Measurements from ENCODE around the gene PEAK1. TPM values are rescaled to one million over a fixed set of nuclear protein-coding genes. Genes with fewer than 3 reads are reported as not detected.
A peak's percentile ranks its signal among the peaks of the same experiment; 100 is the strongest.

The PEAK1 gene
- total and polyA plus RNA-seq, 10 of the 15 experiments (the other 5 are each of a cell fraction or from before 2014, with no cell fraction given): 0.62 to 24.2 (median 11.2) TPM

DNA sequence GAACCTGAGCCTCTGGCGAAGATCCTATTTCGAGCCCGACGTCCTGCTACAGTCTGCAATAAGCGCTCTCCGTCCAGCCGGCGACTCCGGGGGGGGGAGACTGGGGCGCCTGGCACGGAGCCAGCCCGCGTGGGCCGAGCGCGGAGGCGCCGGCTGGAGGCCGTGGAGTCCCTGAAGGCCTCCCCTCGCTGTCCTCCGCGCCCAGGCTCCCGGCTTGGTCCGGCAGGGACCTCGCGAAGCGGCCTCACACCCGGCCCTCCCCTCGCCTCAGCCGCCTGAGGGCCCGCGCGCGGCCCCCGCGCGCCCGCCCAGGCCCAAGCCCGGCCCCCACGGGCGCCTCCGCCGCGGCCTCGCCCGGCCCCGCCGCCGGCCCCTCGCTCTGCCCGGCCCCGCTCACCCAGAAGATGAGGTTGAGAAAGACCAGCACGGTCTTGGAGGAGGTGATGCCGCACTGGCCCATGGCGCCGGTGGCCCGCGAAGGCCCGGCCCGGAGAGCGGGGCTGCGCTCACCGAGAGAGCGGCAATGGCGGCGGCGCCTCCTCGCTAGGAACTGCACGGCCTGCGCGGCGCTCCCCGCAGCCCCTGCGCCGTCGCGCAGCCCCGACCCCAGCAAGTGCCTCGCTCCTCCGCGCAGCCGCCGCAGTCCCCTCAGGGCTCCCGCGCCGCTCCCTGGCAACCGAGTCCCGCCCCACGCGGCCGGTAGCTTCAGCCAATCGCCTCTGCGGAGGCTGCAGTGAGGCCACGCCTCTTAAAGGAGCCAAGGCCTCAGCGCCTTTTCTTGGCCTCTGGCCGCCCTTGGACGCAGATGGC lies 349.2 kb downstream of the PEAK1 start, which contains the start of gene TSPAN3:
Gene TSPAN3, minus strand, starts transcription at position 615 of the 810 bp plus-strand sequence. Its CDS starts 155 bp downstream, at position 460.
- POLR2A ChIA-PET: interaction anchor here (0.6 kb wide), 1 partner anchor 12 kb away, joined by 3 read pairs; no protein-coding TSS in a partner anchor
- SMC1A ChIA-PET (ENCODE audit: uncharacterized antibody, unreplicated experiment): interaction anchor here (0.6 to 1.0 kb wide), 3 partner anchors 12 to 111 kb away, joined by 3 to 5 read pairs (median 4); no protein-coding TSS in a partner anchor
- CTCF ChIA-PET: interaction anchor here (1.0 kb wide), 1 partner anchor 425 kb away, joined by 3 read pairs; no protein-coding TSS in a partner anchor
- RAD21 ChIA-PET (ENCODE audit: unreplicated experiment): no interaction called here
- H3K4me1 ChIP-seq (ENCODE audit: control insufficient read depth, insufficient read depth, low read length): peaks cover 25% of the 10 kb centered on the region
- intact Hi-C loops (cut with micrococcal nuclease; ENCODE audit: unreplicated experiment): no loop called here
- ATAC-seq (peak; percentile 99), FAIRE-seq (peak; percentile 27), DNase-seq (ENCODE audit: low read depth, low spot score) (peak; percentile 54)
- no peaks in the 10 kb centered on the region for H3K36me3 ChIP-seq (ENCODE audit: control insufficient read depth in 2 of 2, insufficient read depth in 2 of 2, low read length in 1 of 2)
- peak within 1 kb of the TSS; percentile 83 for H3K4me3 ChIP-seq
- WGBS (ENCODE audit: insufficient coverage, insufficient replicate concordance, low lambda C conversion rate, missing lambda C conversion rate): under 1% methylated on average over 64 of the region's 97 CpGs
- peaks cover 34% of the 10 kb centered on the region for H3K79me2 ChIP-seq (ENCODE audit: control insufficient read depth, insufficient read depth, low read length)
- no peaks in the 10 kb centered on the region for H3K9me3 ChIP-seq (replicated peaks; ENCODE audit: control insufficient read depth, insufficient read depth, low read length)
- no peaks in the 10 kb centered on the region; a peak in 1 of 4 replicates for H3K27me3 ChIP-seq (replicated peaks in 1 of 2; ENCODE audit: control insufficient read depth in 2 of 2, insufficient read depth in 2 of 2, low read length in 1 of 2)
- in situ Hi-C loops (cut with MboI): no loop called here
- no peaks in the 10 kb centered on the region for H4K20me1 ChIP-seq (ENCODE audit: control insufficient read depth, insufficient read depth)
- BruUV-seq (replicated peaks): no TSS peak
- peak within 1 kb of the TSS; percentile 93 for H3K4me2 ChIP-seq (ENCODE audit: control insufficient read depth, insufficient read depth)
- peak within 1 kb of the TSS; percentile 85 for H3K9ac ChIP-seq (ENCODE audit: control insufficient read depth, insufficient read depth, low read length)
- peak within 1 kb of the TSS; percentile 97 for H2AFZ ChIP-seq (ENCODE audit: control insufficient read depth, low read depth, low read length)
- peak within 1 kb of the TSS; percentile 72 for H3K27ac ChIP-seq (ENCODE audit: control insufficient read depth, insufficient read depth)
- TF ChIP-seq GATAD2B (conservative IDR thresholded peaks at IDR 0.05; ENCODE audit: low read depth) (peak; percentile 40; the same call in 1 of the 2 replicates), NFIC (IDR thresholded peaks at IDR 0.05; ENCODE audit: low read depth, low read length) (no peak), IRF4 (IDR thresholded peaks at IDR 0.05; ENCODE audit: low read depth, low read length) (no peak), CHD4 (IDR thresholded peaks at IDR 0.05) (no peak), RUNX3 (IDR thresholded peaks at IDR 0.05; ENCODE audit: low read length) (no peak), TCF12 (IDR thresholded peaks at IDR 0.05; ENCODE audit: low read depth, low read length) (no peak), RB1 (IDR thresholded peaks at IDR 0.05; ENCODE audit: borderline replicate concordance) (peak; percentile 33; the same call in 1 of the 2 replicates), ASH2L (IDR thresholded peaks at IDR 0.05; ENCODE audit: borderline replicate concordance, low read depth) (peak; percentile 76; the same call in 1 of the 2 replicates), YBX1 (IDR thresholded peaks at IDR 0.05) (no peak)
- TF ChIP-seq, protein P1, sequence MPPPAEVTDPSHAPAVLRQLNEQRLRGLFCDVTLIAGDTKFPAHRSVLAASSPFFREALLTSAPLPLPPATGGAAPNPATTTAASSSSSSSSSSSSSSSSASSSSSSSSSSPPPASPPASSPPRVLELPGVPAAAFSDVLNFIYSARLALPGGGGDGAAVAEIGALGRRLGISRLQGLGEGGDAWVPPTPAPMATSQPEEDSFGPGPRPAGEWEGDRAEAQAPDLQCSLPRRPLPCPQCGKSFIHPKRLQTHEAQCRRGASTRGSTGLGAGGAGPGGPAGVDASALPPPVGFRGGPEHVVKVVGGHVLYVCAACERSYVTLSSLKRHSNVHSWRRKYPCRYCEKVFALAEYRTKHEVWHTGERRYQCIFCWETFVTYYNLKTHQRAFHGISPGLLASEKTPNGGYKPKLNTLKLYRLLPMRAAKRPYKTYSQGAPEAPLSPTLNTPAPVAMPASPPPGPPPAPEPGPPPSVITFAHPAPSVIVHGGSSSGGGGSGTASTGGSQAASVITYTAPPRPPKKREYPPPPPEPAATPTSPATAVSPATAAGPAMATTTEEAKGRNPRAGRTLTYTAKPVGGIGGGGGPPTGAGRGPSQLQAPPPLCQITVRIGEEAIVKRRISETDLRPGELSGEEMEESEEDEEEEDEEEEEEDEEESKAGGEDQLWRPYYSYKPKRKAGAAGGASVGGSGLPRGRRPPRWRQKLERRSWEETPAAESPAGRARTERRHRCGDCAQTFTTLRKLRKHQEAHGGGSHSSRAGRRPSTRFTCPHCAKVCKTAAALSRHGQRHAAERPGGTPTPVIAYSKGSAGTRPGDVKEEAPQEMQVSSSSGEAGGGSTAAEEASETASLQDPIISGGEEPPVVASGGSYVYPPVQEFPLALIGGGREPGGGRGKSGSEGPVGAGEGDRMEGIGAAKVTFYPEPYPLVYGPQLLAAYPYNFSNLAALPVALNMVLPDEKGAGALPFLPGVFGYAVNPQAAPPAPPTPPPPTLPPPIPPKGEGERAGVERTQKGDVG (CRISPR knock-in tag; IDR thresholded peaks at IDR 0.05): no peak
- TF ChIP-seq, protein P2, sequence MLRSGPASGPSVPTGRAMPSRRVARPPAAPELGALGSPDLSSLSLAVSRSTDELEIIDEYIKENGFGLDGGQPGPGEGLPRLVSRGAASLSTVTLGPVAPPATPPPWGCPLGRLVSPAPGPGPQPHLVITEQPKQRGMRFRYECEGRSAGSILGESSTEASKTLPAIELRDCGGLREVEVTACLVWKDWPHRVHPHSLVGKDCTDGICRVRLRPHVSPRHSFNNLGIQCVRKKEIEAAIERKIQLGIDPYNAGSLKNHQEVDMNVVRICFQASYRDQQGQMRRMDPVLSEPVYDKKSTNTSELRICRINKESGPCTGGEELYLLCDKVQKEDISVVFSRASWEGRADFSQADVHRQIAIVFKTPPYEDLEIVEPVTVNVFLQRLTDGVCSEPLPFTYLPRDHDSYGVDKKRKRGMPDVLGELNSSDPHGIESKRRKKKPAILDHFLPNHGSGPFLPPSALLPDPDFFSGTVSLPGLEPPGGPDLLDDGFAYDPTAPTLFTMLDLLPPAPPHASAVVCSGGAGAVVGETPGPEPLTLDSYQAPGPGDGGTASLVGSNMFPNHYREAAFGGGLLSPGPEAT (IDR thresholded peaks at IDR 0.05; ENCODE audit: low read depth): 0 out of 2 replicates have a peak, but pooled peaks have one; percentile 24
- TF ChIP-seq, protein P3, sequence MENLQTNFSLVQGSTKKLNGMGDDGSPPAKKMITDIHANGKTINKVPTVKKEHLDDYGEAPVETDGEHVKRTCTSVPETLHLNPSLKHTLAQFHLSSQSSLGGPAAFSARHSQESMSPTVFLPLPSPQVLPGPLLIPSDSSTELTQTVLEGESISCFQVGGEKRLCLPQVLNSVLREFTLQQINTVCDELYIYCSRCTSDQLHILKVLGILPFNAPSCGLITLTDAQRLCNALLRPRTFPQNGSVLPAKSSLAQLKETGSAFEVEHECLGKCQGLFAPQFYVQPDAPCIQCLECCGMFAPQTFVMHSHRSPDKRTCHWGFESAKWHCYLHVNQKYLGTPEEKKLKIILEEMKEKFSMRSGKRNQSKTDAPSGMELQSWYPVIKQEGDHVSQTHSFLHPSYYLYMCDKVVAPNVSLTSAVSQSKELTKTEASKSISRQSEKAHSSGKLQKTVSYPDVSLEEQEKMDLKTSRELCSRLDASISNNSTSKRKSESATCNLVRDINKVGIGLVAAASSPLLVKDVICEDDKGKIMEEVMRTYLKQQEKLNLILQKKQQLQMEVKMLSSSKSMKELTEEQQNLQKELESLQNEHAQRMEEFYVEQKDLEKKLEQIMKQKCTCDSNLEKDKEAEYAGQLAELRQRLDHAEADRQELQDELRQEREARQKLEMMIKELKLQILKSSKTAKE (IDR thresholded peaks at IDR 0.05; ENCODE audit: low read depth, poor library complexity, severe bottlenecking): no peak
- TF ChIP-seq, protein P4, sequence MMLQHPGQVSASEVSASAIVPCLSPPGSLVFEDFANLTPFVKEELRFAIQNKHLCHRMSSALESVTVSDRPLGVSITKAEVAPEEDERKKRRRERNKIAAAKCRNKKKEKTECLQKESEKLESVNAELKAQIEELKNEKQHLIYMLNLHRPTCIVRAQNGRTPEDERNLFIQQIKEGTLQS (IDR thresholded peaks at IDR 0.05; ENCODE audit: borderline replicate concordance, extremely low read depth, low read depth, low read length): no peak
- TF ChIP-seq, protein P5, sequence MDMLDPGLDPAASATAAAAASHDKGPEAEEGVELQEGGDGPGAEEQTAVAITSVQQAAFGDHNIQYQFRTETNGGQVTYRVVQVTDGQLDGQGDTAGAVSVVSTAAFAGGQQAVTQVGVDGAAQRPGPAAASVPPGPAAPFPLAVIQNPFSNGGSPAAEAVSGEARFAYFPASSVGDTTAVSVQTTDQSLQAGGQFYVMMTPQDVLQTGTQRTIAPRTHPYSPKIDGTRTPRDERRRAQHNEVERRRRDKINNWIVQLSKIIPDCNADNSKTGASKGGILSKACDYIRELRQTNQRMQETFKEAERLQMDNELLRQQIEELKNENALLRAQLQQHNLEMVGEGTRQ (IDR thresholded peaks at IDR 0.05; ENCODE audit: borderline replicate concordance, low read depth, low read length): no peak; the same call in 1 of the 2 replicates

All from GM12878 (cell line).